ENCODE measurements around the gene GNLY.

DNA sequence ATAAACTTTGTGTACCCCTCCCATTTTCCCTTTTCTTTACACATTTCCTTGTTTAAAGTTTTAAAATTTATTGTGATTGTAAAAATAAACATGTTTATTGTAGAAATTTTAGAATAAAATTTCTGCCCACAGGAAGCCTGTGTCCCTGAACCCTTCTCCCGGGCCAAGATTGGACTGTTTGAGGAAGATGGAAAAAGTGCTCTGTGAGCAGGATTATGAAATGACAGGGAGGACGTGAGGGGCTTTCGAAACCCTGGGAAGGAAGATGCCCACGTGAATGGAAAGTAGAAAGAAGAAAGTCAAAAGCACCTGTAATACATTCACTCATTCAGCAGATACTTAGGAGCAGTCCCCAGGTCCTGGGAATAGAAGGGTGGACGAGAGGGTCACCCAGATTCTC, 34.2 kb downstream of the GNLY start:
- TF ChIP-seq CTCF (IDR thresholded peaks at IDR 0.05; ENCODE audit: low read depth, low read length) (no peak), POLR2A (IDR thresholded peaks at IDR 0.05; ENCODE audit: extremely low read depth, insufficient read length) (no peak)
